ENCODE measurements around the gene COL6A2.

GRCh38 chr21:46124926-46125845 is 27.3 kb downstream of the COL6A2 start:
- TF ChIP-seq CTCF (IDR thresholded peaks at IDR 0.05) (no peak), POLR2AphosphoS5 (IDR thresholded peaks at IDR 0.05) (no peak), POLR2A (IDR thresholded peaks at IDR 0.05) (no peak)

All from prostate gland (tissue), 2 donors.